ENCODE results near the gene MATN3. TPM values are rescaled to one million over a fixed set of nuclear protein-coding genes. Genes with fewer than 3 reads are reported as not detected.

The MATN3 gene
- total RNA-seq, 2 donors from 2014 or later: 1.2 to 2.9 TPM

DNA sequence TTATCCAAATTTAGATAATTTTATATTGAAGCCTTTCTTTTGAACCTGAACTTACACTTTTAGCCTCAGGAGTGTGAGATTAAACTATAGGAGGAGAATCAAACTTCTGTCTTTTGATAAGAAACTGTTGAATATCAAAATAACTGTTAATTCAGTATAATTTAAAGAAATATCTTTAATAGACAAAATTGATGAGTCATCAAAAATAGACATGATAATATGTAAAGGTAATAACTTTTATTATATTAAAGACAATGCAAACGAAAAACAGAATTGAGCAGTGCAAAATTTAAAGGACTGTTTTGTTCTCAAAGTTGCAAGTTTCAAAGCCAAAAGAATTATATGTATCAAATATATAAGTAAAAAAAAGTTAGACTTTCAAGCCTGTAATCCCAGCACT lies 20.6 kb downstream of the MATN3 start:
- H3K27ac ChIP-seq: no peak overlapping the region
- no peak for TF ChIP-seq POLR2AphosphoS5 (IDR thresholded peaks at IDR 0.05)
- no peak for TF ChIP-seq POLR2A (IDR thresholded peaks at IDR 0.05)
- TF ChIP-seq, protein P1, sequence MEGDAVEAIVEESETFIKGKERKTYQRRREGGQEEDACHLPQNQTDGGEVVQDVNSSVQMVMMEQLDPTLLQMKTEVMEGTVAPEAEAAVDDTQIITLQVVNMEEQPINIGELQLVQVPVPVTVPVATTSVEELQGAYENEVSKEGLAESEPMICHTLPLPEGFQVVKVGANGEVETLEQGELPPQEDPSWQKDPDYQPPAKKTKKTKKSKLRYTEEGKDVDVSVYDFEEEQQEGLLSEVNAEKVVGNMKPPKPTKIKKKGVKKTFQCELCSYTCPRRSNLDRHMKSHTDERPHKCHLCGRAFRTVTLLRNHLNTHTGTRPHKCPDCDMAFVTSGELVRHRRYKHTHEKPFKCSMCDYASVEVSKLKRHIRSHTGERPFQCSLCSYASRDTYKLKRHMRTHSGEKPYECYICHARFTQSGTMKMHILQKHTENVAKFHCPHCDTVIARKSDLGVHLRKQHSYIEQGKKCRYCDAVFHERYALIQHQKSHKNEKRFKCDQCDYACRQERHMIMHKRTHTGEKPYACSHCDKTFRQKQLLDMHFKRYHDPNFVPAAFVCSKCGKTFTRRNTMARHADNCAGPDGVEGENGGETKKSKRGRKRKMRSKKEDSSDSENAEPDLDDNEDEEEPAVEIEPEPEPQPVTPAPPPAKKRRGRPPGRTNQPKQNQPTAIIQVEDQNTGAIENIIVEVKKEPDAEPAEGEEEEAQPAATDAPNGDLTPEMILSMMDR (IDR thresholded peaks at IDR 0.05): no peak
- H3K27me3 ChIP-seq (replicated peaks; ENCODE audit: insufficient read depth): no peaks in the 10 kb centered on the region
- H3K4me1 ChIP-seq (replicated peaks): no peaks in the 10 kb centered on the region
- H3K36me3 ChIP-seq: no peaks in the 10 kb centered on the region
- H3K9me3 ChIP-seq: no peaks in the 10 kb centered on the region
- intact Hi-C loops (cut with DNase I): no loop called here
- no peak overlapping the region for H3K4me3 ChIP-seq
- no peak for DNase-seq (ENCODE audit: low spot score)
- 92% methylated on average over 1 of the region's 1 CpG for WGBS

DNA sequence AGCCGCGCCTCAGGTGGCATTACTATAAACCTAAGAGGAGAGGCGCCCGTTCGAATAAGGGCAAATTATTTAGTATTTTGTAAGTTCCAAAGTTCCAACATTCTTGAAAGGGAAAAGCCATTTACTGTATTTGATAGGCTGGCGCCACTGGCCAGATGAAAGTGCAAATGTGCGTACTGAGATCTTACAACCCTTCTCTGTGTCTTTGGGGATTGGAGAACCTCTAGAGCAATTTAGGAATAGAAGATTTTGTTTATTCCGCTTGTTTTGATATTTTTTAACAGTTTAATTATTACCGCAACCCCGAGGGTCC lies 22.1 kb downstream of the MATN3 start:
- 12% methylated on average over 10 of the region's 10 CpGs for WGBS

DNA sequence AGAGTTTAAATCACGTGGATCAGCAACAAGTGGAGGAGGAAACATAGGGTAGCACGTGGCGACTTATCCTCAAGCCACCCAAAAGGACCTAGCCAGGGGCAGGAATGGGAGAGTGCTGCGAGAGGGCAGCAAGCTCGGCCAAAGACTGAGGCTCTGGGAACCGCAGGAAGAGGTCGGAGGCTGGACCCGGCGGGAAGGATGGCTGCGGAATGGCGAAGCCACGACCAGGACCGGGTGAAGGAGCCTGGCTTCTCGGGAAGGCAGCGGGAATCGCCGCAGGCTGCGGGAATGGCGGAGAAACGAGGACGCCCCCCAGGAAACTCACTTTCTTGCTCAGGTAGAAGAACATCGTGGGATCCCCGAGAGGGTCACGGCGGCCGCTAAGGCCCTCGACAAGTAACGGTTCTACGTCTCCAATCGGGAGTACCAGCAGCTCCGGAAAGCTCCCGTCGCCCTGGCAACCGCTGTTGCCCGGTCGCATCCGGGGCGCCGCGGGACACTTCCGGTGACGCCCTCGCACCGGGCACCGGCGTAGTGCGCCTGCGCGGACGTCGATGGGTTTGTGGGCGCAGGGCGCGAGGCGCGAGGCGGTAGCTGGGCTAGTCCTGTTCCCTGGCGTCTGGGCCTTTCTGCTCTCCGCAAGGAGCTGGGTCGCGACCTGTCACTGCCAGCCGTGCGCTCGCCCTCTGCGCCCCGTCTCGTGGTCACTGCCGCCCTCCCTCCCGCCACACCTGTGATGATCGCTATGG lies 22.6 kb downstream of the MATN3 start, which contains the start of gene WDR35:
WDR35 (minus strand) TSS at position 439 of the 749 bp plus-strand sequence; CDS start at position 349, 90 bp downstream.
- no peaks in the 10 kb centered on the region for H3K27me3 ChIP-seq (replicated peaks; ENCODE audit: insufficient read depth)
- under 1% methylated on average over 57 of the region's 70 CpGs for WGBS
- peak within 1 kb of the TSS; percentile 47 to 69 for H3K27ac ChIP-seq
- no peaks in the 10 kb centered on the region for H3K9me3 ChIP-seq
- H3K4me1 ChIP-seq (replicated peaks): no peaks in the 10 kb centered on the region
- DNase-seq (ENCODE audit: low spot score): peak; percentile 87
- intact Hi-C loops (cut with DNase I): no loop called here
- peak within 1 kb of the TSS; percentile 65 to 74 for H3K4me3 ChIP-seq
- TF ChIP-seq, protein P1 (IDR thresholded peaks at IDR 0.05): peak in 1 of 4 experiments; percentile 22
- peak; percentile 93 for TF ChIP-seq POLR2AphosphoS5 (IDR thresholded peaks at IDR 0.05)
- TF ChIP-seq POLR2A (IDR thresholded peaks at IDR 0.05): peak; percentile 56
- no peaks in the 10 kb centered on the region for H3K36me3 ChIP-seq

More for the DNA sequence above, 22.1 kb downstream of the MATN3 start:
- H3K27ac ChIP-seq: peak overlapping the region; percentile 47 to 69
- DNase-seq (ENCODE audit: low spot score): no peak
- H3K36me3 ChIP-seq: no peaks in the 10 kb centered on the region
- peak overlapping the region; percentile 65 to 74 for H3K4me3 ChIP-seq
- intact Hi-C loops (cut with DNase I): no loop called here
- H3K27me3 ChIP-seq (replicated peaks; ENCODE audit: insufficient read depth): no peaks in the 10 kb centered on the region
- no peaks in the 10 kb centered on the region for H3K4me1 ChIP-seq (replicated peaks)
- H3K9me3 ChIP-seq: no peaks in the 10 kb centered on the region
- TF ChIP-seq, protein P1 (IDR thresholded peaks at IDR 0.05): no peak
- no peak for TF ChIP-seq POLR2A (IDR thresholded peaks at IDR 0.05)
- no peak for TF ChIP-seq POLR2AphosphoS5 (IDR thresholded peaks at IDR 0.05)

DNA sequence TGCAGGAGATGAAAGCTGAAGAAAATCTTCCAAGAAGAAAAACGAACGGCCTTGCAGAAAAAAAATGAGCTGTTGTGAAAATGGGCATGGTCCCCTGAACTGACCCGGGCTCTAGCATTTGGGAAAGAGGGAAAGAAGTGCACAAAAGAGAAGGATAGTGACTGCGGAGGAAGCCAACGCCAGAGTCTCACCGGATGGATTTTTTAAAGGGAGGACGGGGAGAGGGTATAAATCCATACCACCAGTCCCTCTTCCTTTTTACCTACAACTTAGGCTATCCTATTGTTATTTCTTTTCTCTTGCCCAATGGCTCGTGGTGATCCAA lies 23.2 kb downstream of the MATN3 start:
- H3K9me3 ChIP-seq: no peaks in the 10 kb centered on the region
- H3K27ac ChIP-seq: peak overlapping the region in 1 of 2 donors; percentile 47
- H3K4me1 ChIP-seq (replicated peaks): no peaks in the 10 kb centered on the region
- whole genome bisulfite sequencing: 3% methylated on average over 8 of the region's 8 CpGs
- H3K4me3 ChIP-seq: peak overlapping the region; percentile 65 to 74
- H3K27me3 ChIP-seq (replicated peaks; ENCODE audit: insufficient read depth): no peaks in the 10 kb centered on the region
- intact Hi-C loops (cut with DNase I): no loop called here
- H3K36me3 ChIP-seq: no peaks in the 10 kb centered on the region
- TF ChIP-seq POLR2A (IDR thresholded peaks at IDR 0.05): no peak
- TF ChIP-seq POLR2AphosphoS5 (IDR thresholded peaks at IDR 0.05): no peak
- TF ChIP-seq, protein P1 (IDR thresholded peaks at IDR 0.05): no peak
- no peak for DNase-seq (ENCODE audit: low spot score)

DNA sequence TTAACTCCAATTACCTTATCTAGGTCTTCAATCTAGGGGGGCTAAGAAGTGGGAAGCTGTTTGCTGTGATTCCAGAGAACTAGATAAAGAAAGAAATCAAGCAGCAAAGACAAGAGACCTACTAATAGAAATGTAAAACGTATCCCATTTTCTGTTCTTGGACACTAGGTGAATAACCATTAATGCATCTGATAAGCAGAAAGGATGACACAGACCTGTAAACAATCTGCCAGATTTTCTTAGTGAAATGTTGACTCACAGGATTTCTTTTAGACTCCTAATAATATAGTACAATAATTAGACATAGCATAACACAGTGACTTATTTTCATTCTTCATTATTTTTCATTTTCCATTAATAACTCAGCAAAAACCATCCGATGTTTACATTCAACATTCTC lies 23.9 kb downstream of the MATN3 start:
- intact Hi-C loops (cut with DNase I): no loop called here
- Histone ChIP-seq H3K4me3 (no peak overlapping the region), H3K27me3 (replicated peaks; ENCODE audit: insufficient read depth) (no peaks in the 10 kb centered on the region), H3K27ac (no peak overlapping the region), H3K4me1 (replicated peaks) (no peaks in the 10 kb centered on the region), H3K9me3 (no peaks in the 10 kb centered on the region), H3K36me3 (no peaks in the 10 kb centered on the region)
- no peak for DNase-seq (ENCODE audit: low spot score)
- TF ChIP-seq POLR2A (IDR thresholded peaks at IDR 0.05) (no peak), POLR2AphosphoS5 (IDR thresholded peaks at IDR 0.05) (no peak)
- TF ChIP-seq, protein P1 (IDR thresholded peaks at IDR 0.05): no peak
- WGBS: 57% methylated on average over 2 of the region's 2 CpGs
